HG03378 (cell line): ENCODE results near the gene CDK2.
"Not testable (repeated sequence)": the region's sequence is repeated elsewhere in the genome, so short reads cannot be mapped to it uniquely, and the experiment has no call there.

Experiments
- ATAC-seq: cut with Tn5 transposase; IDR thresholded peaks from one replicate; pipeline ENCODE4 v1.9.1; 2021; ENCODE audit warnings: mild to moderate bottlenecking, moderate library complexity; ENCODE audit not compliant: unreplicated experiment

CDK2 gene

DNA sequence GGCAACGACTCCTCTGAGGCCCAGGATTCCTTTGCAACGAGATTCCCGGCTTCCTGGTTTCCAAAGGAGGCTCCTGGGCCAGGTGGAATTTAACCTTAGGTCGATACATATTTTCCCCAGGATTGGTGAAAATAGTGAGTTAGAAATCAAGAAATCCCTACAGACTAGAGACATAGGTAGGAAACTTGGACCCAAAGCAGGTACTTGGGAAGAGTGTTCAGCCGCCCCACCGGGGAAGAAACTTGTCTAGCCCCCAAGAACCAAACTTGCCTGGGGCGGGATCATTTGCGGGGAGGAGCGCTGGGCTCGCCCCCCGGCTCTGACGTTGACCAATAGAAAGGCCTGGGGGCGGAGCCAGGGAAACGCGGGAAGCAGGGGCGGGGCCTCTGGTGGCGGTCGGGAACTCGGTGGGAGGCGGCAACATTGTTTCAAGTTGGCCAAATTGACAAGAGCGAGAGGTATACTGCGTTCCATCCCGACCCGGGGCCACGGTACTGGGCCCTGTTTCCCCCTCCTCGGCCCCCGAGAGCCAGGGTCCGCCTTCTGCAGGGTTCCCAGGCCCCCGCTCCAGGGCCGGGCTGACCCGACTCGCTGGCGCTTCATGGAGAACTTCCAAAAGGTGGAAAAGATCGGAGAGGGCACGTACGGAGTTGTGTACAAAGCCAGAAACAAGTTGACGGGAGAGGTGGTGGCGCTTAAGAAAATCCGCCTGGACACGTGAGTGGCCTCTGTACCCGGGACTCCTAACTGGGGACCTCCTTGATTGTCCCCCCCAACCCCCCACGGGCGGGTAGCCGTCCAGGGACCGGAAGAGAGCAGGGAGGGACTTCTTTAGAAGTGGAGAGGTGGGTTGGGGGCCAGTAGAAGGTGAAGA, at the start of gene CDK2:
Gene CDK2 (plus strand): TSS at position 423 of the 874 bp plus-strand sequence. CDS start 179 bp downstream, at position 602.
- peak; percentile 75 for ATAC-seq

DNA sequence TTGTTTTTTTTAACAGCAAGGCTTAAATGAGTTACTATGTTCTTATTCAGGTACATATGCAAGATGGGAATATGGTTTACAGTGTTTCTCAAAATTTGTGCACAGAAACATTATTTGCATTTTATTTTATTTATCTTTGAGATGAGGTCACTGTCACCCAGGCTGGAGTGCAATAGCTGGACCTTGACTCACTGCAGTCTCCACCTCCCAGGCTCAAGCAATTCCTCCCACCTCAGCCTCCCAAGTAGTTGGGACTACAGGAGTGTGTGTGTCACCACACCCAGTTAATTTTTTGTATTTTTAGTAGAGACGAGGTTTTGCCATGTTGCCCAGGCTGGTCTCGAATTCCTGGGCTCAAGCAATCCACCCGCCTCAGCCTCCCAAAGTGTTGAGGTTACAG, 47.6 kb upstream of the CDK2 start:
- not testable (repeated sequence) for ATAC-seq

DNA sequence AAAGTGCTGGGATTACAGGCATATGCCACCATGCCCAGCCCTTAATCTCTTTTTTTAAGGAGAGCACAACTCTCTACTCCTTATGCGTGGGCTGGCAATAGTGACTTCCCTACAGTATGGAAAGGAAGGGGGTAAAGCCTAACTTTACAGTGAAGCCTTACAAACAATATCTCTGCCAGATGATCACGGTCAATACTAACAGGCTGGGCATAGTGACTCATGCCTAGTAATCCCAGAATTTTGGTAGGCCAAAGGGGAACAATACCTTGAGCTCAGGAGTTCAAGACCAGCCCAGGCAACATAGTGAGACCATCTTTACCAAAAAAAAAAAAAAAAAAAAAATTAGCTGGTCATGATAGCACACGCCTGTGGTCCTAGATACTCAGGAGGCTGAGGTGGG, 44.5 kb upstream of the CDK2 start:
- ATAC-seq = no peak

DNA sequence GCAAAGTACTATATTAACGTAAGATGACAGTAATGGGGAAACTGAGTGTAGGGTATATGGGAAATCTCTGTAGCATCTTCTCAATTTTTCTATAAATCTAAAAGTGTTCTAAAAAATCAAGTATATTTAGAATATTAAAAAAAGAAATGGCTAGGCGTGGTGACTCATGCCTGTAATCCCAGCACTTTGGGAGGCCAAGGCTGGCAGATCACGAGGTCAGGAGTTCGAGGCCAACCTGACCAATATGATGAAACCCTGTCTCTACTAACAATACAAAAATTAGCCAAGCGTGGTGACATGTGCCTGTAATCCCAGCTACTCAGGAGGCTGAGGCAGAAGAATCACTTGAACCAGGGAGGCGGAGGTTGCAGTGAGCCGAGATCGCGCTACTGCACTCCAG, 43.0 kb upstream of the CDK2 start:
- ATAC-seq = not testable (repeated sequence)

DNA sequence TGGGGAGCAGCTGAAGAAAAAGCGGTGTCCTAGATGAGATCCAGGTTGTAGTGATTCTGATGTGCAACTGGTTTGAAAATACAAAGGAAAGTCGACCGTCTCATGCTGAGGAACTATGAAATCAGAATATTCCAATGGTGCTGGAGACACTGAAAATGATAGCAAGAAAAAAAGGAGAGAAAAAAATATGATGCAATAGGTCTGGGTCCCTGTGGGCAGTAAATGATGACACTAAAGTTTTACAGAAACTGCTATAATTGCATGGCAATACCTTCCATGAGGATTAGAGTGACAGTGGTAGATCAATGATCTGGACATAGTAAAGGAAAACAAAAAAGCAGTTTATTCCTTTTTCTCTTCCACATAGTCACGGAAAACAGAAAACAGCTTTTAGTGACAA, 41.3 kb upstream of the CDK2 start:
- ATAC-seq = no peak

DNA sequence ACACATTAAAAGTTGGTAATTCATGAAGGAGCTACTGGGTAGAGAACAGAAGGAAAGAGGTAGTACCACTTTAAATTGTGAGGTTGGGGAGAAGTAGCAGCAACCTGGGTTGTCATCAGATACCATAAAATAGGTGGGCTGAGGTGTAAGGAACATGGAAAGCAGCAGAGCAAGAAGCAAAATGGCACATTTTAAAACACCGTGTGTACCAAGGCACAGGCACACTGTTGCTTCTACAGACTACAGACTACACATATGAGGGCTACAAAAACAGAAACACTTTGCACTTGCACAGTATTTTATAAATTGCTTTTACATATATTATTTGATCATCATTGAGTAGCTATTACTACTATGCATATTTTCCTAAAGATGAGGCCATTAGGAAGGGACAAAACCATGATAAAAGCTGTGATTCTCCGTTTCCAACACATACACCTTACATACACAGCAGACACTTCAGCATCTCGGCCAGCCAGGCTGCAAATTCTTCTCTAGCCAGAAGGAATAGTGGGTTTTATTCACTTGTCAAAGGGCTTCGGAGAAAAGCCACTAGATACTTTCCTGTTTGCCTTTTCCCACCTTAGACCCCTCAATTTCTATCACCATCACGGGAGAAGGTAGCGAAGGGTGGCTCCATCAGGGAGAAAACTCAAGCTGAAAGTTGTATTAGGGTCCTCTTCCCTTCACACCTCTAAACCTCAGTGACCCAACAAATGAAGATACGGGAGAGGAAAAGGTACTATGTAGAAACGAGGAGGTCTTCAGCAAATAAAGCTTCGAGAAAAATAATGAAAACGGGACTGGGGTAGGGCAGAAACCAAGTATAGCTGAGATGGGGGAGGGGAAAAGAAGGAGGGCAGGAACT, 40.5 kb upstream of the CDK2 start:
- ATAC-seq = no peak

DNA sequence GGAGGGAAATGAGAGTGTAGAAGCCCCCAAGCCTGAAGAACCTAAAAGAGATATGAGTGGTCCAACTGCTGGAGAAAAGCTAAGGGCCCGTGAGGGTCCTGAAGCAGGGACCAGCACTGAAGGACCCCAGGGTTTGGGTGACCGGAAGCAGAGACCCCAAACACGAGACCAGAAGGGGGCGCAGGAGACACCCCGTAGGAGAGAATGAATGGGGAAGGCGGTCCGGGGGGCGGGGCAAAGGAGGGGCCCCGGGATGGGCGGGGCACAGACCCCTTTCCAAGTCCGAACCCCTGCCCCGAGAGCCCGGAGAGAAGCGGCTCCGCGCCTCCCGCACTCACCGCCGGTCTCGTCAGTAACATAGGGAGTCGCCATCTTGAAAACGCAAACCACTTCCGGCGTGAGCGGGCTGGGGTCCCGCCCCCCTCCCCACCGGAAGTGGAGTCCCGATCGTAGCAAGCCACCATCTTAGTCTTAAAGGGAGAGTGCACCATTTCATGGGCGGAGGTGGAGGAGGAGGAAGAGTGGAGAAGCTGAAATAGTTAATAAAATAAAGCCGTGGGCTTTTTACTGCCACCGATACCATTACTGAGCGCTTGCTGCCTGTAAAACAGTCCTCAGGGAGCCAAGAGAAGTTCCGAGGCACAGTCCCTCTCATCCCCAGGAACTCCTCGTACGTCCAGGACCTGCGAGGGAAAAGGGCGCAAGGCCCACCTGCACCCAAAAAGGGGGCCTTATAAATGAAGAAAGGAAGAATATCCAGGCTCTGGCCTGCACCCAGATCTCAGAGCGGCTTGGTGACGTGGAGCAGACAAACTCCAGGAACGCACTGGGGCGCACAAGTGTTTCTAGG, 39.7 kb upstream of the CDK2 start:
- ATAC-seq = peak; percentile 43

DNA sequence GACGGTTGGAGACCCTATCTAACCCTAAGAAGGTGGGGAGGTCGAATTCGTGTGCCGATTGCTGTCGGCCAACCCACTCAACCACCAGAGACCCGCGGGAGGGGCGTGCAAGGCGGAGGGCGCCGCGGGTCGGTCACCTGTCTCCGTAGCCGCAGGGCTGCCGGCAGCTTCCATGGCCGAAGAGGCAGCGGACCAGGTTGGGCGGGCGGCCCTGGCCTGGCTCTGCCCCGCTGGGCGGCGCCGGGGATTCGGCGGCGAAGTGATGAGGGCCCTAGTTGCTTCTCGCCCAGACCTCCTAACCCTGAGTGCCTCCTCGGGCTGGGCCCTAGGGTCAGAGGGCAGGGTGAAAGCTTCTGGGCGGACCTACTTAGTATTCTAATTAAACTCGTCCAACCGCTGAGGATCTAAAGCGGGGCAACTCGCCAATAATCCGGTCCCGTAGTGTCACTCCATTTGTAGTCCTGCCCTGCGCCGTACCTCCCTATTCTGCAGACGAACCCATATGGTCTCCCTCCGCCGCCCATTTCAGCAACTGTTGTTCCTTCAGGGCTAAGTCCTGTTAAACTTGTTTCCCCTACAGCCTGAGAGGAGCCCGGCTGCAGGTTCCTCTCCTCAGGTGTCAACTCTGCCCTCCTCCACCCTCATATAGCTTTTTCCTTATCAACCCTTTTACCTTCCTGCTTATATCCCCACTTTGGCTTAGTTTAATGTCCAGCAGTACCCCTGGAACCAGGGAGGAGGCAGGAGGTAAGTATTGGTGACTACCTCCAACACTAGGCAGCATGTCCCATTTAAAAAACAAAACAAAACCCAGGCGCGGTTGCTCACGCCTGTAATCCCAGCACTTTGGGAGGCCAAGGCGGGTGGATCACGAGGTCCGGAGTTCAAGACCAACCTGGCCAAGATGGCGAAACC, 38.8 kb upstream of the CDK2 start, which contains the start of gene PYM1:
Gene PYM1 (minus strand): TSS at position 307 of the 915 bp plus-strand sequence. CDS start 133 bp downstream, at position 174.
- ATAC-seq = peak; percentile 41

DNA sequence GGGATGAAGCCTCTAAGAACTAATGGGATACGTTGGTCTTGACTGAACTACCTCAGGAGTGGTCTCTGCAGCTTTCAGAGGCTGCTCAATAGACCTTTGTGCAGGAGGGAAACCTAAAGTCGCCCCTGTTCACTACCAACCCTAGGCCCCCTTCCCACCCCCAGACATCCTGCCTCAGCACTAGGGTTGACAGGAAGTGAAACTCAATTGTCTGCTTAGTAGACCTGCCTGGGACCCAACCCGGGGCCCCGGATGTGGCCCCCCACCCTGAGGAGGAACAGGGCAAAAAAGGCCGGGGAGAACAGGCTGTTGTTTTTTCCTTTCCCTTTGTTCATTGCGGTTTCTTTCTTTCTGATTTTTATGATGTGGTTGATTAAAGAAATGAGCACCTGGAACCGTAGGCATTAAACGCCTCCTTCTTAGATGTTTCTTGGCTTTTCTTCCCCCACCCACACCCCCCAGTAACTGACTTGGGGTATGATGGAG, 37.3 kb upstream of the CDK2 start:
- ATAC-seq = peak; percentile 38

DNA sequence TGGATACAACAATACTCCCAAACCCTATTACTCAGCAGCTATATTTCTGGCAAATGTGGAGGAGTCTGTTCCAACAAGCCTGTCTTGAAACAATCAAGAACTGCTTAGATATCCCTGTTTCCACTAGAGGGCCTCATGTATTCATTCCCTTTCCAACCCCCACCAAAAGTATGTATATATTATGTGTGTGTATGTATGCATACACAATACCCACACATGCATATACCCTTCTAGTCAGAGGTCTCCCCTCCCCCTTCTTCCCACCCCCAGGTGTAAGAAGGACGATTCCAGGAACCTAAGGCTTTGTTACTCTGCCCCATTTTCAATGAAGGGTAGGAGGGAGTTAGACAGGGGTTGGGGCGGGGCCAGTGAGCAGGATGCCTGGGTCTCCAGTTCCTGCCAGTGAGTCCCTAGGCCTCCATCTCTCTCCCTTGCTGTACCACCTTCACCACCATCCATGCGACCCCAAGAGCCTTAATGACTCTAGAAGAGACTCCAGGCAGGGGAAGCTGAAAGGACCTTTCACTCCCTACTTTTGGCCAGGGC, 35.8 kb upstream of the CDK2 start, which contains the start of gene DGKA:
Gene DGKA (plus strand): TSS at position 392 of the 546 bp plus-strand sequence. CDS start 5,342 bp downstream, outside the sequence.
- ATAC-seq = peak; percentile 28

DNA sequence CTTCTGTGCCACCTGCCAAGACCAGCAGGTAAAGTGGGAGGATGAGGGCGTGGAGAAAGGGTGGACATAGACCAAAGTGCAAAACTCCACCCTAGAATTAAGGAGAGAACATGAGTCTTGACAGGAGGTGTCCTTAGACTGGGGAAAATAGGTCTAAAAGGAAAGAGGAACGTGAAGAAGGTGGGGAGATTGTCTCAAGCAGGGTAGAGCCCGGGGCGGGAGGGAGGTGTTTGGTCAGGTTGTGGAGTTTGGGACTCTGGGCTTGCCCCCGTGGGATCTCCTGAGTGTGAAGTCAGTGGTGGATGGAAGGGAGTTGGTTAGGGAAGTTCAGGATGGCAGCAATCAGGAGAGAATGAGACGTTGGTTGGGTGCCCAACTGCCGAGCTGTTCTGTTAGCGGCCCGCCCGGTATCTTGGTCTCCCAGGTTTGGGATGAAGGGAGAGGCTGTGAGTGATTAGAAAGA, 35.3 kb upstream of the CDK2 start:
- ATAC-seq = no peak

DNA sequence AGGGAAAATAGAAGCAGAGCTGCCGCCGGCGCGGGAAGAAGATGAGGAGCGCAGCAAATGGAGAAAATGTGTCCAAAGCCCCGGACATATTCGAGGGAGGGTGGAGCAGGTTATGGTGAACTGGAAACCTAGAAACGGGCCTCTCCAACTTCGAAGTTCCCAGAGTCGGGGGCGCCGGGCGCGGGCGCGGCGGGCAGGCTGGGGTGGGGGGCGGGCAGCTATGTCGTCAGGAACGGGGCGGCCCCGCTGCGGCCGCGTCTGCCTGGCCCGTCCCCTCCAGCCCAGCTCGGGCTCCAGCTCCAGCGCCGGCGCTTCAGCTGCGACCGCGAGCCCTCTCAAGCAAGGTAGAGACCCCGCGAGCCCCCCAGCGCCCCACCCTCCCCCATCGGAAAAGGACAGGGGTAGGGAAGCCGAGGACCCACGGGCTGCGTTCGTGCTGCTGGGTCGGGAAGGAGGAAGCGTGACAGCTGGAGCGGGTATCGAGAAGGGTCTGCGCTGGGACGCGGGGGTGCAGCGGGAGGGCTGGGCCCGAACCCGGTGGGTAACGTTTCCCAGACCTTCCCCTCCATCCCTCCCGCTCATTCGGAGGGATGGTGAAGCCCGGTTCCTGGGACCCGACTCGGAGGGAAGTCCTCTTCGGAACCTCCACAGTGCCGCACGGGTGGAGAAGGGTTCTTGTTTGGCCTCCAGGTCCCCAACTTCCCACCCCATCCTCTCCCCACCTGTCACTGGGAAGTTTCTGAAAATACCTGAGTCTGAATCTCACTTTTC, 34.7 kb upstream of the CDK2 start:
- no peak for ATAC-seq

DNA sequence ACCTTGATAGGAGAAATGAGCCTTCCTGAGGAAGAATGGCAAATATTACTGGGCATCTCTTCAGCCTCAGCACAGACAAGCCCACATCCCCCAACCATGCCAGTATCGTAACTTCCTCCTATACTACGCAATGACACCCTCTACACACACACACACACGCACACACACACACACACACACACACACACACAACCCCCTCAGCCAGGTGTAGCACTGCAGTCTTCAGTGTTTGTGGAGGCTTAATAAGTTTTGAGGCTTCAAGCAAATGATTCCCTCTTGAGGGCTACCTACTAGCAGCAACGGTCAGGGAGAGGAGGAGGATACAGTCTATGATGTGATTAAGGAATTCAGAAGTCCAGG, 34.1 kb upstream of the CDK2 start:
- no peak for ATAC-seq

DNA sequence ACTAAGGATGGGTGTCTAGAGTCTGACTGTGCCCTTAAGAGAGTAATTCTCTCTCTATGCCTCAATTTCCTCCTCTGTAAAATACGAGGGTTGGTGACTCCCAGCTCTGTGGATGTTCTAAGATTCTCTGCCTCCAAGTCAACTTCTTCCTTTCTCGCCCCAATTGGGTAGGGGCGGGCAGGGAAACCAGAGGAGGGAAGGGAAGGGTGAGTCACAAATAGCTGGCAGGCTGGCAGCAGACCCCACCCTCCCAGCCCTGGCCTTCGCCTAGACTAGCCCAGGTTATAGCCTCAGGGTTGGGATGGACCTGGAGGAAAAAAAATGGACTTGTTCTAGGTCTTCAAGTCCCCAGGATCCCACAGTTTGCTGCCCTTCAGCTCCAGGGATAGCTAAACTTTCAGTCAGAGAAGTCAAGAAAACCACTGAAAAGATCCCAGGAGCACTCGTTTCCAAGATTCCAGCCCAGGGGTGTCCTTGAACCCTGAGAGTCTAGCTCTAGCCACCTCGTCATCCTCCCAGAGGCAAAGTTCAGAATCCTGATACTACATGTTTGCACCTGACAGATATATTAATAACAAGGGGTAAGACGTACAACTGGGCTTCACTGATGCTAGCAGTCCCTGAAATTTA, 33.3 kb upstream of the CDK2 start:
- no peak for ATAC-seq

DNA sequence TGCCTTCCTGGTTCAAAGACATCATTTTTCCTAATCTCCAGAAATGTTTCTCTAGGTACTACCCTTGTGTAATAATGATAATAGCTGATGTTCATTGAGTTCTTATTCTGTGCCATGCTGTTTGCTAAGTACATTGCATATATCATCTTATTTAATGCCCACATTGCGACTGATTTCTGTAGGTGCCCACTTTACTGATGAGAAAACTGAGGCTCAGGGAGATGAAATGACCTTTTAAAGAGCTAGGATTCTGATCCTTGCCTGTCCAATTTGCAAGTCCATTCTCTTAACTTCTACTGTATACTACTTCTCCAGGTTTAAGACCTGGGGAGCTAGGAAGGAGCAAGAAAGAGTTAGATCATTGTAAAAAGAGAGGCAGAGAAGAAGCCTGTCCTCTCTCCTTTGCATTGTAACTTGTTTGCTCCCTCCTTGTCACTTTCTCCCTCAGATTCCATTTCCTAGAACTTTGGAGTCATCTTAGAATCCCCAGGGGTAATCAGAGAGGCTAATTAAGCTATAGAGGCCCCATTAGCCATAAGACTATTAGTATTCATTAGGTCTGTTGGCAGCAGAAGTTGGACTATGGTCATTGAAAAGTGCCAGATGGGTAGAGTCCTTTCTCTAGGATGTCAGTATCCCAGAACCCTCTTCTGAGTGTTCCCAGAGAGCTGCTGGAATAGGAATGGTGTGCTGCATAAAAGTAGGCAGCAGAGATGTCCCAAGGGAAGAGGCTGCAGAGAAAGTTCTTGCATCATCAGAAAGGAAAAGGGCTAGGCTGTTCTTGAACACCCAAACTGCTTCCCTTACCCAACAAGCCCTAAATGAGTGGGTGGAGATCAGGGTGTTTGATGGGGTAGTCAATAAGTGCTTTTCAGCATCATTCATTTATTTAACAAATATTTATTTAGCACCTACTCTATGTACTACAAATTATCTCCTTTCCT, 32.6 kb upstream of the CDK2 start:
- ATAC-seq = no peak

DNA sequence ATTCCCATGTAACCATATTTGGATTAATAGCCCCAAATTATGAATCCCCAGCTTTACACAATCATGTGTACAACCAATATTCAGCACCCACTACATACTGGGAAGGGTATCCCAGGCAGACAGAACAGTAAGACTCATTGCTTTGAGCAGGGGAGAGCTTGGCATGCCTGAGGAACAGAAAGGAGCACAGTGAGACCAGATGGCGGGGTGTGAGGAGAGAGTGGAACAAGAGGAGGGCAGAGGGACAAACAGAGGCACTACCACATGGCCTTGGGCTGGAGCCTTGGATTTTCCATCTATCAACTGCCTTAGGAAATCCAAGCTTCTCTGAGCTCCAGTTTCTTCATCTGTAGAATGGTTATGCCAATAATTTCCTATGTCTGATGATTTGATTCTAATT, 31.9 kb upstream of the CDK2 start:
- no peak for ATAC-seq

DNA sequence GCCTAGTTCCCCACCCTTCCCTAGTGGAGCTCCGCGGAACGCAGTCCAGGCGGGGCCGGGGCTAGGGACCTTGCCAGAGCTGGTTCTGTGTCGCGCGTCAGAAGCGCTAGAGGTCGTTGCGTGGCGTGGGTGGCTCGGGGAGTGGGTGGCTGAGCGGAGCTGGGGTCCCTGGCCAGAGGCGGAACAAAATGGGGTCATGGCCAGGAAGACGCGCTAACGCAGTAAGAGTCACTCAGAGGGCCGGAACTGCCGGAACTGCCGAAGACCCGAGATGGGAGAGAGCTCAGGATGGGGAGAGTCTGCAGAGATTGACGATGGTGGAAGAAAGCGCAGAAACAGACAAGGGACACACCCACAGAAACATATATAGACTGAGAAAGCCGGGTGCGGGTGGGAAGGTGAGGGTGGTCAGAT, 30.9 kb upstream of the CDK2 start:
- ATAC-seq = no peak
